ENCODE data around the gene PODNL1.
A peak's percentile ranks its signal among the peaks of the same experiment; 100 is the strongest.

The PODNL1 gene

DNA sequence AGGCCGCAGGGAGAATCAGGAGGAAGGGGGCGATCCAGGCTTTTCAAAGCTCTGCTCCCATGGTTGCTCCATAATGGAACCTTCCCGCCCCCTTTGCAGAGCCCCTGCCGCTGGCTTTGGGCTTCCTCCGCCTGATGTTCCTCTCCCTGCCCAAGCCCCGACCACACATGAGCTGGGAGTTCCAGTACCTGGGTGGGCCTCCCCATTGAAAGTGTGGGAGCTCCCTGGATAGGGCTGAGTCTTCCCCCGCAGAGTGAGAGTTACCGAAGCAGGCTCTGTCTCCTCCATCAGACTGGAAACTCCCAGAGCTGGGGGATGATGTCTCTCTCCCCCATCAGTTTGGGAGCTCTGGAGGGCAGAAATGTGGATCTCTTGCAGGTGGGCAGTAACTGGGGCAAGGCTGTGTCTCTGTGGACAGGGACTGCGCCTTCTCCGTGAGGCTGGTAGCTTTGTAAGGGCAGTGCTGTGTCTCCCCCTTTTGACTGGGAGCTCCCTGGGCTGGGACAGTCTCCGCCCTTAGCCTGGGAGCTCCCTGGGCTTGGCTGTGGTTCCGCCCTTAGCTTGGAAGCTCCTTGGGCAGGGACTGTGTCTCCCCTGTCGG lies 14.8 kb upstream of the PODNL1 start:
- Mint-ChIP-seq H3K4me1 (peaks cover 20% of the 10 kb centered on the region), H3K4me3 (peak overlapping the region; percentile 90), H3K9me3 (no peaks in the 10 kb centered on the region), H3K27ac (peak overlapping the region; percentile 94), H3K36me3 (peaks cover 43% of the 10 kb centered on the region)
- ATAC-seq (no peak), DNase-seq (ENCODE audit: low spot score in 2 of 2) (peak in 1 of 2 donors; percentile 57)

DNA sequence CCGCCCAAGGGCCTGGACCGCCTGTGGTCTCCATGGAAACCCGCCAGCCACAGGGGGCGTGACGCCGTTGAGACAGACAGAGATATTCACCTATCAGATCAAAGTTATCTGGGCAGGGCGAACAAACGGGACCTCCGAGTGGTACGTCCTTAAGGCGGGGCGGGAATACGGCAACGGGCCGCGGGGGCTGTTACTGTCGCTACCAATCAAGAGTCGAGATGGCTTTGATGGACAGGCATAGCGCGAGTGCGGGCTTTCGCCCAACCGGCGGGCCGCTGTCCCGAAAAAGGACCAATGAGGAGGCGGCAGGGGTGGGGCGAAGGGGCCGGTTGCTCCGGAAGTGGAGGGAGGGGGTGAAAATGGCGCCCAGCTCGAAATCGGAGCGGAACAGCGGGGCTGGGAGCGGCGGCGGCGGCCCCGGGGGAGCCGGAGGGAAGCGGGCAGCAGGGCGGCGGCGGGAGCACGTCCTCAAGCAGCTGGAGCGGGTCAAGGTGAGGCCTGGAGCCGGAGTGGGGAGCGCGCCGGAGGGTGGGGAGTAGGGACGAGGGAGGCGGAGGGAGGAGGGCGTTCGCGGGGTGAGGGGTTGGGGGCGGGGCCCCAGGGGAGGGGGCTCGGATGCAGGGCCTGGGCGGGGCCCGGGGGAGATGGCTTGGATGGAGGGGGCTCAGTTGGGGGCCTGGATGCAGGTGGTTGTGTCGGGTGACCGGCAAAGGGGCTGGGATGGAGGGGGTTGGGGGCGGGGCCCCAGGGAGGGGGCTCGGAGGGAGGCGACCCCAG lies 14.1 kb upstream of the PODNL1 start, which contains the start of gene DCAF15:
Gene DCAF15 (plus strand): TSS at position 356 of the 777 bp plus-strand sequence. CDS start 4 bp downstream, at position 360.
- Mint-ChIP-seq H3K4me1 (peaks cover 20% of the 10 kb centered on the region), H3K9me3 (no peaks in the 10 kb centered on the region), H3K4me3 (peak within 1 kb of the TSS; percentile 90), H3K36me3 (peaks cover 36% of the 10 kb centered on the region), H3K27ac (peak within 1 kb of the TSS; percentile 94)
- ATAC-seq = peak; percentile 98
- DNase-seq (ENCODE audit: low spot score in 2 of 2) = peak; percentile 97 to 99

DNA sequence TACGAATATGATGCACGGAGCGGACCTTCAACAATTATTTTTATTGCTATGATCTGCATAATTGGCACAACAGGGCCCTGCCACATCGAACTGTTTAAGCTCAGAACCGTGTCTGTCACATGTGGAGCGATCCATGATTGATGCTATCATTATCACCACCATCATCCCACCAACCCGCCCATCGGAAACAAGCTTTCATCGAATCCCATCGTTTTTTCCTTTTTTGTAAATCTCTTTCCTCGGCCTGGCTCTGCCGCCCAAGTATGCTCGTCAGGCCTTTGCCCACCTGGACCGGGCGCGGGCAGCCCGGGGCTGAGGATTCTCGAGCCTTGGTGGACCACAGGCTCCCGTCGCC lies 13.6 kb upstream of the PODNL1 start:
- ATAC-seq (peak; percentile 29), DNase-seq (ENCODE audit: low spot score in 2 of 2) (no peak)
- Mint-ChIP-seq H3K4me1 (peaks cover 20% of the 10 kb centered on the region), H3K36me3 (peaks cover 30% of the 10 kb centered on the region), H3K27ac (peak overlapping the region; percentile 94), H3K9me3 (no peaks in the 10 kb centered on the region), H3K4me3 (peak overlapping the region; percentile 90)

DNA sequence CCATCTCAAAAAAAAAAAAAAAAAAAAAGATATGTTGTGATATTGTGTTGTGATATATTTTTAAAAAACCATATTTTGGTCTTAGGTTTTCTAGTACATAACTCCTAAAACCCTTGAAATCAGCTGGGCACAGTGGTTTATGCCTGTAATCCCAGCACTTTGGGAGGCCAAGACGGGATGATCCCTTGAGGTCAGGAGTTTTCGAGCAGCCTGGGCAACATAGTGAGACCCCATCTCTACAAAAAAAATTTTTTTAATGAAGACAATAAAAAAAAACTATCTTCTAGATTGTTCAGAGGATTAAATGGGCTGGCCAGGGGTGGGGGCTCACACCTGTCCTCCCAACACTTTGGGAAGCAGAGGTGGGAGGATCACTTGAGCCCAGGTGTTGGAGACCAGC lies 12.8 kb upstream of the PODNL1 start:
- Mint-ChIP-seq H3K36me3 (peaks cover 23% of the 10 kb centered on the region), H3K9me3 (no peaks in the 10 kb centered on the region), H3K4me1 (peaks cover 20% of the 10 kb centered on the region), H3K4me3 (peak overlapping the region; percentile 90), H3K27ac (peak overlapping the region; percentile 94)
- no peak for ATAC-seq
- no peak for DNase-seq (ENCODE audit: low spot score in 2 of 2)

DNA sequence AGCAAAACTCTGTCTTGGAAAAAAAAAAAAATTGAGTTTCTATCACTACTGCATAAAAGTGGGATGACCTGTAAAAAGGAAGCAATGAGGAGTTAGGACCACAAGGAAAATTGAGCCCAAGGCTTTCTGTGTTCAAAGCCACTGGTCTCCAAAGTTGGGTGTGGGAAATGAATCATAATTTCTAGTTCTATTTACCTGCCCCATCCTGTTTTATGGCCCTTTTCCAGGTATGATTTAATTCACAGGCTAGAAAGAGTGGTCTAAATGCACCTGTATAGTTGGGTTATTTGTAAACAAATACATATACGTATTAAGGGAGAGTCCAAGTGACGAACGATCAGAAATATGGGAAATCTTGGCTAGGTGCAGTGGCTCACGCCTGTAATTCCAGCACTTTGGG lies 8.2 kb upstream of the PODNL1 start:
- no peaks in the 10 kb centered on the region for H3K36me3 Mint-ChIP-seq
- H3K4me1 Mint-ChIP-seq = no peaks in the 10 kb centered on the region
- no peak for DNase-seq (ENCODE audit: low spot score in 2 of 2)
- H3K4me3 Mint-ChIP-seq = no peak overlapping the region
- ATAC-seq = no peak
- H3K27ac Mint-ChIP-seq = no peak overlapping the region
- H3K9me3 Mint-ChIP-seq = no peaks in the 10 kb centered on the region

DNA sequence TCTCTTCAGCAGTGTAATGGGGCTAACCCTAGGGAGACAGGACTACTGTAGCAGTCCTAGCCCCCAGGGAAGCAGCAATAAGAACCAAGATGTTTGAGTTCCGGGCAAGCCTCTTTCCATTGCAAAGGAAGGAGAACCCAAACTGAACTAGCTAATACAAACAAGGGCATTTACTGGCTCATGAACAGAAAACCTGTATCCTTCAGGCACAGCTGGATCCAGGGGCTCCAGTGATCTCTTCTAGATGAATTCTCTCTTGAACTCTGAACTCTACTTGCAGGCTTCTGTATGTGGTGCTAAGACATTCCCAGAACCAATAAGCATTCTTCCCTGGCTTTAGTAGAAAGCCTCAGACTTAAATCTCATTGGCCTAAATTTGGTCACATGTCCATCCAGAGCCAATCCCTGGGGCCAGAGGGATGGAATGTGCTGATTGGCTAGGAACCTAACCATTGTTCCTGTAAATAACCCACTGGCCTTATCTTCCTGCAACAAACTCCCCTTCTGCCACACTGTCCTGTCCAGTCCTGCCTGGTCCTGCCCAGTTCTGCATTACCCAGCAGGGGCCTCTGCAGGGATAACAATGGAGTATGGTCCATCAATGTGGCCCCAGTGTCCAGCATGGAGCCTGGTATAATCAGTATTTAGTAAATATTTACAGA lies 3.9 kb upstream of the PODNL1 start:
- Mint-ChIP-seq H3K36me3 (no peaks in the 10 kb centered on the region), H3K27ac (no peak overlapping the region), H3K9me3 (no peaks in the 10 kb centered on the region), H3K4me3 (no peak overlapping the region), H3K4me1 (peaks cover 6% of the 10 kb centered on the region)
- DNase-seq (ENCODE audit: low spot score in 2 of 2) (no peak), ATAC-seq (no peak)

DNA sequence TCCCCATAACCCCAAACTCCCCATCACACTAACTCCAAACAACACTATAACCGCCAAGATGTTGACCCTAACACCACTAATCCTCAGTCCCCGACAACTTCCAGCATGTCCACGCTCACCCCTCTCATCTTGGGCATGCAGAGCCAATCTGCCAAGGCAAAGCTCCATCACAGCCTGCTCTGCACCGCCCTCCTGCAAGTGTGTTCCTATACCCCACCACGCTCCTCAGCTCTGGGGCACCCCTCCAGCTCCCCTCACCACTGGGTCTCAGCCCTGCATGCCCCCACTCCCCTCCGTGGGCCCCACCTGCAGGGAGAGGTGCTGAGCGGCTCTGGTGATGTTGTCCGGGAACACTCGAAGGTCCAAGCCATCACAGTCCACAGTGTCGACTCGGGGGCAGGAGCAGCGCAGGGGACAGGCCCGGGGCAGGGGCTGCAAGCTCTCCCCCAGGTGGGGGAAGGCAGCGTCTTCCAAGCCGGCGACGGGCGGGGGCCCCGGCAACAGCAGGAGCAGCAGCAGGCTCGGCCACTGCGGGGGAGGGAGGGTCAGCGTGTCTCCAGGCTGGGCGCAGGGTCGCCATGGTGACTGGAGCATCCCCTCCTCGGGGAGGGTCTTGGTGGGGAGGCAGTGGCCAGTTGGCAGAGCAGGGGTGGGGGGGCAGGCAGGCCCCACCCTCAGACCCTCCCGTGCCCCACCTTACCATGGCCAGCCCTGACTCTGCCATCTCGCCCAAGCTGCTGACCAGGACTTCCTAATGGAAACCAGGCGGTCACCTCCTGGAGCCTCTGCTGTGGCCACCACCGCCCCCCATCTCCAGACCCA lies 527 bp downstream of the PODNL1 start:
- H3K36me3 Mint-ChIP-seq = no peaks in the 10 kb centered on the region
- no peaks in the 10 kb centered on the region for H3K9me3 Mint-ChIP-seq
- DNase-seq (ENCODE audit: low spot score in 2 of 2) (no peak), ATAC-seq (no peak)
- H3K27ac Mint-ChIP-seq = peak overlapping the region; percentile 16
- H3K4me3 Mint-ChIP-seq = no peak overlapping the region
- peaks cover 25% of the 10 kb centered on the region for H3K4me1 Mint-ChIP-seq

DNA sequence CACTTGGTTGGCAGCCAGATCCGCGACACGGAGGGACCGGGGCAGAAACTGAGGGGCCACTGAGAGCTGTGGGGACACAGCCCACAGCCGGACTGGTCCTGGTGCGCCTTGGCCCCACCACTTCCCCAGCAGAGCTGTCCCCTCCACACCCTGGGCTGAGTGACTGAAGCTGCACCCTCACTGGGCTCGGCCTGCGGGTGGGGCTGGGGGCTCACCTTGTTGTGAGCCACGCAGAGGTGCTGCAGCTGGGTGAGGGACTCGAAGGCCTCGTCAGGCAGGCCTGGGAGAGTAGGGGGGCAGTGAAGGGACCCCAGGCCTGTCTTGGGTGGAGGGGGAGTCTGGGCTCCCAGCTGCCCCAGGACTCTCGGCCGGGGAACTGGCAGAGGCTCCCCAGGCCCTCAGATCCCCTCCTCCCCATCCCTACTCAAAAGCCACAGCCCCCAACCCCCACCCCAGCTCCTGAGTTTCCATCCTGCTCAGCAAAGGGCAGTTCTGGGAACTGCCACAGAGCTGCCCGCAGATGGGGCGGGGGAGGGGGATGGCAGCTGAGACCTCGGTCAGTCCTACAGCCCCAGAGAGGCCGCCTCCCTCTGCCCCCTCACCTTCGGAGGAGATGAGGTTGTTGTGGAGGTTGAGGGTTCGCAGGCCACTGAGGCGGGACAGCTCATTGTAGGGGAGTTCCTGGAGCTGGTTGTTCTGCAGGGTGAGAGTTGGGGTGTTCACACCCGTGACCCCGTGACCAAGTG lies 2.3 kb downstream of the PODNL1 start:
- Mint-ChIP-seq H3K27ac (no peak overlapping the region), H3K36me3 (no peaks in the 10 kb centered on the region), H3K4me3 (no peak overlapping the region), H3K9me3 (no peaks in the 10 kb centered on the region), H3K4me1 (peaks cover 25% of the 10 kb centered on the region)
- DNase-seq (ENCODE audit: low spot score in 2 of 2) (no peak), ATAC-seq (no peak)

DNA sequence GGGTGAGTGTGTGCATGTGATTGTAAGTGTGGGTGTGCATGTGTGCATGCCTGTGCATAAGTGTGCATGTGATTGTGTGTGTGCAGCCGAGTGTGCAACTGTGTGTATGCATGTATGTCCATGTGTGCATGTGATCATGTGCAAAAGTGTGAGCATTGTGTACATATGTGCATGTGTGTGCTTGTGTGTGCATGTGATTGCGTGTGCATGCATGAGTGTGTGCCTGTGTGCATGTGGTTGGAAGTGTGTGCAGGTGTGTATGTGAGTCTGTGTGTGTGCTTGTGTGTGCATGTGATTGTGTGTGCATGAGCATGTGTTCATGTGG lies 3.5 kb downstream of the PODNL1 start:
- Mint-ChIP-seq H3K9me3 (no peaks in the 10 kb centered on the region), H3K36me3 (no peaks in the 10 kb centered on the region), H3K4me1 (peaks cover 25% of the 10 kb centered on the region), H3K27ac (no peak overlapping the region), H3K4me3 (no peak overlapping the region)
- DNase-seq (ENCODE audit: low spot score in 2 of 2) (no peak), ATAC-seq (no peak)

DNA sequence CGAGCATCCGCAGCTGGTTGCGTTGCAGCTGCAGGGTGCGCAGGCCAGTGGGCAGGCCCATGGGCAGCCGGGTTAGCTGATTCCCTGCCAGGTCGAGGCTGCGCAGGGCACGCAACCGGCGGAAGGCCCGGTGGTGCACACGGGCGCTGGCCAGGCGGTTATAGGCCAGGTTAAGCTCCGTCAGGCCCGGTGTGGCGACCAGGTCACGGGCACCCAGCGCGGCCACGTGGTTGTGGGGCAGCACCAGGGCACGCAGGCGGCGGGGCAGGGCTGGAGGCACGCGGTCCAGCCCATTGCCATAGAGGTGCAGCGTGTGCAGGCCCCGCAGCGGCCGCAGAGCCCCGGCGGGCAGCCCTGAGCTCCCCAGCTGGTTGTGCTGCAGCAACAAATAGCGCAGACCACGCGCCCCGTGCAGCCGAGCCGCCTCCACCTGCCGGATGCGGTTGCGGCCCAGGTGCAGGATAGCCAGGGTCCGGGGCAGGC lies 5.3 kb downstream of the PODNL1 start:
- Mint-ChIP-seq H3K9me3 (no peaks in the 10 kb centered on the region), H3K4me1 (peaks cover 25% of the 10 kb centered on the region), H3K4me3 (no peak overlapping the region), H3K27ac (no peak overlapping the region), H3K36me3 (peaks cover 13% of the 10 kb centered on the region)
- DNase-seq (ENCODE audit: low spot score in 2 of 2) = no peak
- ATAC-seq = no peak

DNA sequence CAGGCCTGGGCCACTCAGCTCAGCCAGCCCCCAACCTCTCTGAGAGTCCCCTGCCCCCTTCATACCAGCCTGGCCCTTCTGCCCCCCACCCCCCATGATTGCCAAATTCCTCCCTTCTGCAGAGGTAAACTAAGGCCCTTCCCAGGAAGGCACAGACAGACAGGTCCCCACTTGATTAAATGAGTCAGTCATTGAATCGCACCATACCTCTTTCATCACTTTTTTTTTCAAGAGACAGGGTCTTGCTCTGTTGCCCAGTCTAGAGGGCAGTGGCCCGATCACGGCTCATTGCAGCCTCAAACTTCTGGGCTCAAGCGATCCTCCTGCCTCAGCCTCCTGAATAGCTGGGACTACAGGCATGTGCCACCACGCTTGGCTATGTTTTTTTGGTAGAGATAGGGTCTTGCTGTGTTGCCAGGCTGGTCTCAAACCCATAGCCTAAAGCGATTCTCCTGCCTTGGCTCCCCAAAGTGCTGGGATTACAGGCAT lies 6.0 kb downstream of the PODNL1 start:
- ATAC-seq (no peak), DNase-seq (ENCODE audit: low spot score in 2 of 2) (no peak)
- Mint-ChIP-seq H3K9me3 (no peaks in the 10 kb centered on the region), H3K27ac (no peak overlapping the region), H3K4me3 (no peak overlapping the region), H3K4me1 (peaks cover 20% of the 10 kb centered on the region), H3K36me3 (peaks cover 18% of the 10 kb centered on the region)

DNA sequence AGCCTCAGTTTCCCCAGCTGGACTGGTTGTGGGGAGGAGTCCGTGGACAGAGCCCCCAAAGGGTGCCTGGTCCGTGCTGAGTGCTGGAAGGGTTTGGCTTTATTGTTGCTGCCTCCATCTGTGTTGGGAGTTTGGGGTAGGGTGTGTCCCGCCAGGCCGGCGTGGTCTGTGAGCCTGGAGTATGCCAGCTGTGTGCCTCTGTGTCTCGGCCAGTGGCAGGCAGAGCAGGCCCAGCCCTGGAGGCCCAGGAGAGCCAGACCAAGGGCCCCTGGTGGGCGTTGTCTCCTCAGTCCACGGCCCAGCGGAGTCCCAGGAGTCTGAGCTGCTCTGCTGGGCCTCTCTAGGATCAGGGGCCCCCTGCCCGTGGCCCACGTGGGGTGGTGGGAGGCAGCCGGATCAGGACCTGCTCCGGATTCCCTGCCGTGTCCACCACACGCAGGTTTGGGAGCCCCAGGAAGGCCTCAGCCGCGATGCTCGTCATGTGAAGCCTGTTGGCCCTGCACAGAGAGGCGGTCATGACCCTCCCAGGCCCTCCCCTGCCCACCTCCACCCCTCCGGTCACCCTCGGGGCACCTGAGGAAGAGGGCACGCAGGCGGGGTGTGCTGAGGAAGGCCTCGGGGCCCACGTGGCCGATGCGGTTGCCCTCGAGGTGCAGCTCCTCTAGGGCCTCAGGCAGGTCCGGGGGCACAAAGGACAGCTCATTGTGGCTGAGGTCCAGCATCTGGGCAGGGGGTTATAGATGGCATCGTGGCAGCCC lies 6.6 kb downstream of the PODNL1 start:
- peaks cover 19% of the 10 kb centered on the region for H3K4me1 Mint-ChIP-seq
- ATAC-seq = no peak
- no peak overlapping the region for H3K27ac Mint-ChIP-seq
- no peak for DNase-seq (ENCODE audit: low spot score in 2 of 2)
- H3K9me3 Mint-ChIP-seq = no peaks in the 10 kb centered on the region
- H3K4me3 Mint-ChIP-seq = no peak overlapping the region
- H3K36me3 Mint-ChIP-seq = peaks cover 21% of the 10 kb centered on the region

DNA sequence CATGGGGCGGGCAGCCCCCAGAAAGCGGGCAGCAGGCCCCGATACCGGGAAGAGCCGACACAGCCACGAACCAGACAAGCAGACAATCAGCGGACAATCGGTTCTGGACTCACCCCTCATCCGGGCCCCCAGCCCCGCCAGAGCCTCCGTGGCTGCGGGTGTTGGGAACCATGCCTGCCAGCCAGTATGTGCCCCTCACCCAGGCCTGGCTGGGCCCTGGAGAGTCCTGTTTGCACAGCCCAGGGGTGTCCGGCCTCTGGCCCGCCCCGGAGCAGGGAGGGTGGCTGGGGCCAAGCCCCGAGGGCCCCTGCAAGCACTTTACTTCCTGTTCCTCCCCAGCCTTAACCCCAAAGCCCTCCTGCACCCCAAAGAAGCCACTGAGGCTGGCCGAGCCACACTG lies 7.8 kb downstream of the PODNL1 start:
- Mint-ChIP-seq H3K4me3 (no peak overlapping the region), H3K4me1 (peaks cover 19% of the 10 kb centered on the region), H3K27ac (no peak overlapping the region), H3K36me3 (peaks cover 25% of the 10 kb centered on the region), H3K9me3 (no peaks in the 10 kb centered on the region)
- DNase-seq (ENCODE audit: low spot score in 2 of 2) (no peak), ATAC-seq (no peak)

DNA sequence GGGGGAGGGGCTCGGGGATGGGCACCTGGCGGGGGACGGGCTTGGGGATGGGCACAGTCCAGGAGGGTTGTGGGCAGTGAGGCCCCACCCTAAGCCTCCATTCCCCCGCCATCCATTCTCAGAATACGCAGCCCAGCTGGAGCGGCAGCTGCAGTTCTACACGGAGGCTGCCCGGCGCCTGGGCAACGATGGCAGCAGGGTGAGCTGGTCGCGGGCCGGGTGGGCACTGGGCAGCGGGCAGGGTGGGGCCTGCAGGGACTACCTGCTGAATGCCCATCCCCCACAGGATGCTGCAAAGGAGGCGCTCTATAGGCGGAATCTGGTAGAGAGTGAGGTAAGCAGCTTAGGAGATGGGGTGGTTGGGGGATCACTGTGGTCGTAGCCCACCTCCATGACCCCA lies 8.3 kb downstream of the PODNL1 start:
- no peaks in the 10 kb centered on the region for H3K9me3 Mint-ChIP-seq
- H3K4me3 Mint-ChIP-seq = no peak overlapping the region
- ATAC-seq = no peak
- H3K4me1 Mint-ChIP-seq = peaks cover 17% of the 10 kb centered on the region
- H3K27ac Mint-ChIP-seq = no peak overlapping the region
- H3K36me3 Mint-ChIP-seq = peaks cover 29% of the 10 kb centered on the region
- no peak for DNase-seq (ENCODE audit: low spot score in 2 of 2)
